ENCODE measurements around the gene CRTC3. TPM values are rescaled to one million over a fixed set of nuclear protein-coding genes. Genes with fewer than 3 reads are reported as not detected.
A peak's percentile ranks its signal among the peaks of the same experiment; 100 is the strongest.
"Not testable (repeated sequence)": the region's sequence is repeated elsewhere in the genome, so short reads cannot be mapped to it uniquely, and the experiment has no call there.

CRTC3 gene
- total RNA-seq, 8 experiments from 2014 or later: 8.1 to 33.1 (median 11.8) TPM

GRCh38 chr15:90624278-90624981 lies 94.7 kb downstream of the CRTC3 start:
- Histone ChIP-seq H3K4me3 (no peak overlapping the region), H3K27ac (no peak overlapping the region), H3K4me1 (replicated peaks in 1 of 2) (no peaks in the 10 kb centered on the region)
- WGBS, 10 experiments: 25 to 100% (median 81%) methylated on average over 1 to 9 of the region's 13 CpGs
- in situ Hi-C loops (cut with MboI; ENCODE audit: low pct_unique_long_range_greater_than_20kb in 2 of 9, low sequenced_read_pairs in 9 of 9, unreplicated experiment in 9 of 9): no loop called here
- ATAC-seq (replicated peaks in 6 of 8): peak in 3 of 8 experiments; percentile 96 to 98 (median 97)

- no peak overlapping the region for H3K4me3 ChIP-seq
- no peak overlapping the region for H3K27ac ChIP-seq
- in situ Hi-C loops (cut with MboI; ENCODE audit: low pct_unique_long_range_greater_than_20kb in 2 of 9, low sequenced_read_pairs in 9 of 9, unreplicated experiment in 9 of 9): loop anchor here in 2 of 9 experiments (25.0 kb wide), 1 partner anchor 262 kb away; the partner anchor contains the start of gene FES (in 2 of the 2)
- H3K4me1 ChIP-seq (replicated peaks in 1 of 2): no peaks in the 10 kb centered on the region
- WGBS, 10 experiments: 58 to 100% (median 93%) methylated on average over 1 to 7 of the region's 7 CpGs; no CpG with 5 or more reads in 3 of the 10 experiments
- no peak for ATAC-seq (replicated peaks in 6 of 8)
Observed at GRCh38 chr15:90625037-90625436, 95.3 kb downstream of the CRTC3 start.

DNA sequence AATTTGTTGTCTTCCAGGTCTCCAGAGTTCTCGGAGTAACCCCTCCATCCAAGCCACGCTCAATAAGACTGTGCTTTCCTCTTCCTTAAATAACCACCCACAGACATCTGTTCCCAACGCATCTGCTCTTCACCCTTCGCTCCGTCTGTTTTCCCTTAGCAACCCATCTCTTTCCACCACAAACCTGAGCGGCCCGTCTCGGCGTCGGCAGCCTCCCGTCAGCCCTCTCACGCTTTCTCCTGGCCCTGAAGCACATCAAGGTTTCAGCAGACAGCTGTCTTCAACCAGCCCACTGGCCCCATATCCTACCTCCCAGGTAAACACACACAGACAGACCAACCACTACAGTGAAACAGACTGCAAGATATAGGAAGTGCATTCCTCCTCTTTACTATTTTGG lies 99.5 kb downstream of the CRTC3 start:
- Histone ChIP-seq H3K4me3 (no peak overlapping the region), H3K4me1 (replicated peaks in 1 of 2) (no peaks in the 10 kb centered on the region), H3K27ac (no peak overlapping the region)
- ATAC-seq (replicated peaks in 6 of 8): no peak
- in situ Hi-C loops (cut with MboI; ENCODE audit: low pct_unique_long_range_greater_than_20kb in 2 of 9, low sequenced_read_pairs in 9 of 9, unreplicated experiment in 9 of 9): loop anchor here in 2 of 9 experiments (25.0 kb wide), 1 partner anchor 258 kb away; the partner anchor contains the start of gene FES (in 2 of the 2)
- 61 to 100% (median 98%) methylated on average over 1 to 12 of the region's 12 CpGs; no CpG with 5 or more reads in 4 of the 10 experiments for WGBS, 10 experiments

DNA sequence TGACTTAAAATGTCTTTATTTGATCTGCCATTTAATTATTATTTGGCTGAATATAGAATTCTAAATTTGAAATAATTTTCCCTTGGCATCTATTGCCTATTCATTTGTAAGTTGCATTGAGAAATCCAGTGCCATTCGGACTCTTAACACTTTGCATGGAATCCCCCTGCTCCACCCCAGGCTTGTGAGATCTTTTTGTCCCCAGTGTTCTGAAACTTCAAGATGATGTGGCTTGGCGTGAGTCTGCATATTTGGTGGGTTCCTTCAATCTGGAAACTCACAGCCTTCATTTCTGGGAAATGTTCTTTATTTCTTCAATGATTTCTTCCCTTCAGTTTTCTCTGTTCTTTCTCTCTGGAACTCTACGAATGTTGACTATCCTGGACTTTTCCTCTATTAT lies 103.6 kb downstream of the CRTC3 start:
- in situ Hi-C loops (cut with MboI; ENCODE audit: low pct_unique_long_range_greater_than_20kb in 2 of 9, low sequenced_read_pairs in 9 of 9, unreplicated experiment in 9 of 9): loop anchor here in 2 of 9 experiments (25.0 kb wide), 1 partner anchor 254 kb away; the partner anchor contains the start of gene FES (in 2 of the 2)

GRCh38 chr15:90636993-90637392 lies 107.3 kb downstream of the CRTC3 start:
- in situ Hi-C loops (cut with MboI; ENCODE audit: low pct_unique_long_range_greater_than_20kb in 2 of 9, low sequenced_read_pairs in 9 of 9, unreplicated experiment in 9 of 9): loop anchor here in 2 of 9 experiments (25.0 kb wide), 1 partner anchor 250 kb away; the partner anchor contains the start of gene FES (in 2 of the 2)
- not testable (repeated sequence) for ATAC-seq (replicated peaks in 6 of 8); H3K4me1 ChIP-seq (replicated peaks in 1 of 2); H3K4me3 ChIP-seq; H3K27ac ChIP-seq
- WGBS, 10 experiments: no CpG with 5 or more reads among the region's 3 CpGs

More for the DNA sequence above, 103.6 kb downstream of the CRTC3 start:
- 27 to 100% (median 75%) methylated on average over 1 to 3 of the region's 3 CpGs; no CpG with 5 or more reads in 1 of the 10 experiments for WGBS, 10 experiments
- no peak overlapping the region for H3K4me3 ChIP-seq
- ATAC-seq (replicated peaks in 6 of 8): peak in 2 of 8 experiments; percentile 69 to 92
- H3K27ac ChIP-seq: no peak overlapping the region
- no peaks in the 10 kb centered on the region for H3K4me1 ChIP-seq (replicated peaks in 1 of 2)

- ATAC-seq (replicated peaks in 6 of 8): peak in 1 of 8 experiments; percentile 41
- H3K4me1 ChIP-seq (replicated peaks in 1 of 2): no peaks in the 10 kb centered on the region
Observed at GRCh38 chr15:90637693-90638092, 108.0 kb downstream of the CRTC3 start.

GRCh38 chr15:90638201-90638691 lies 108.5 kb downstream of the CRTC3 start:
- WGBS, 10 experiments: 48 to 100% (median 60%) methylated on average over 2 to 4 of the region's 12 CpGs; no CpG with 5 or more reads in 3 of the 10 experiments
- in situ Hi-C loops (cut with MboI; ENCODE audit: low pct_unique_long_range_greater_than_20kb in 2 of 9, low sequenced_read_pairs in 9 of 9, unreplicated experiment in 9 of 9): loop anchor here in 2 of 9 experiments (25.0 kb wide), 1 partner anchor 249 kb away; the partner anchor contains the start of gene FES (in 2 of the 2)
- ATAC-seq (replicated peaks in 6 of 8): no peak
- no peak overlapping the region for H3K4me3 ChIP-seq
- H3K27ac ChIP-seq: no peak overlapping the region
- H3K4me1 ChIP-seq (replicated peaks in 1 of 2): no peaks in the 10 kb centered on the region

More at GRCh38 chr15:90637693-90638092, 108.0 kb downstream of the CRTC3 start:
- no peak overlapping the region for H3K27ac ChIP-seq
- in situ Hi-C loops (cut with MboI; ENCODE audit: low pct_unique_long_range_greater_than_20kb in 2 of 9, low sequenced_read_pairs in 9 of 9, unreplicated experiment in 9 of 9): loop anchor here in 2 of 9 experiments (25.0 kb wide), 1 partner anchor 250 kb away; the partner anchor contains the start of gene FES (in 2 of the 2)
- no peak overlapping the region for H3K4me3 ChIP-seq
- WGBS, 10 experiments: 20 to 88% (median 61%) methylated on average over 1 to 6 of the region's 6 CpGs

DNA sequence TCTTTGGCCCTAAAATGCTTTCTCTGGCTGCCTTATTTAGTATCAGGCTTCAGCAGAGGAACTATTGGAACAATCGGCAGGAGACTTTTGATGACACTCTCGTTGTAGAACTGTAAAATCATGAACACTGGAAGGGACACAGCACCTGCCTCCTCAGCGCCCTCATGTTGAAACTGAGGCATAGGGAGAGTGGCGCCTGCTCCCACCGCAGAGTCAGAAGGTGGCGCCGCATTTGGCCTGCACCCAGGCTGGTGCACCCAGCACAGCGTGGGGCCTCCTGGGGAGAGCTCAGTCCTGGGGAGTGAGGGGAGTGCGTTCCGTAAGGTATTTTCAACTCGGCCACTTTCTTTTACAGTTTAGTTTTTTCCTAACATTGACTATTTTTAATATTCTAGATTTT lies 109.2 kb downstream of the CRTC3 start:
- H3K4me3 ChIP-seq: no peak overlapping the region
- no peaks in the 10 kb centered on the region for H3K4me1 ChIP-seq (replicated peaks in 1 of 2)
- ATAC-seq (replicated peaks in 6 of 8): no peak
- in situ Hi-C loops (cut with MboI; ENCODE audit: low pct_unique_long_range_greater_than_20kb in 2 of 9, low sequenced_read_pairs in 9 of 9, unreplicated experiment in 9 of 9): loop anchor here in 2 of 9 experiments (25.0 kb wide), 1 partner anchor 248 kb away; the partner anchor contains the start of gene FES (in 2 of the 2)
- 69 to 100% (median 97%) methylated on average over 2 to 7 of the region's 11 CpGs; no CpG with 5 or more reads in 1 of the 10 experiments for WGBS, 10 experiments
- H3K27ac ChIP-seq: no peak overlapping the region

- no peak overlapping the region for H3K27ac ChIP-seq
- no peak for ATAC-seq (replicated peaks in 6 of 8)
- H3K4me1 ChIP-seq (replicated peaks in 1 of 2): no peaks in the 10 kb centered on the region
- 83 to 100% (median 100%) methylated on average over 1 to 8 of the region's 8 CpGs; no CpG with 5 or more reads in 5 of the 10 experiments for WGBS, 10 experiments
- H3K4me3 ChIP-seq: no peak overlapping the region
- in situ Hi-C loops (cut with MboI; ENCODE audit: low pct_unique_long_range_greater_than_20kb in 2 of 9, low sequenced_read_pairs in 9 of 9, unreplicated experiment in 9 of 9): loop anchor here in 4 of 9 experiments (10.0 to 25.0 kb wide), 2 partner anchors 244 to 246 kb away; partner anchors contain the start of gene FES (in 4 of the 4)
Observed at GRCh38 chr15:90640862-90641261, 111.1 kb downstream of the CRTC3 start.

- H3K4me3 ChIP-seq: no peak overlapping the region
Observed at GRCh38 chr15:90641581-90642463, 112.1 kb downstream of the CRTC3 start.

GRCh38 chr15:90642464-90643300 lies 113.0 kb downstream of the CRTC3 start:
- H3K4me1 ChIP-seq (replicated peaks in 1 of 2): no peaks in the 10 kb centered on the region
- no peak for ATAC-seq (replicated peaks in 6 of 8)
- in situ Hi-C loops (cut with MboI; ENCODE audit: low pct_unique_long_range_greater_than_20kb in 2 of 9, low sequenced_read_pairs in 9 of 9, unreplicated experiment in 9 of 9): loop anchor here in 4 of 9 experiments (10.0 to 25.0 kb wide), 2 partner anchors 242 to 245 kb away; partner anchors contain the start of gene FES (in 4 of the 4)
- no peak overlapping the region for H3K4me3 ChIP-seq
- H3K27ac ChIP-seq: no peak overlapping the region
- WGBS, 10 experiments: 50 to 100% (median 86%) methylated on average over 2 to 8 of the region's 30 CpGs; no CpG with 5 or more reads in 4 of the 10 experiments

More at GRCh38 chr15:90641581-90642463, 112.1 kb downstream of the CRTC3 start:
- Histone ChIP-seq H3K27ac (no peak overlapping the region), H3K4me1 (replicated peaks in 1 of 2) (no peaks in the 10 kb centered on the region)
- in situ Hi-C loops (cut with MboI; ENCODE audit: low pct_unique_long_range_greater_than_20kb in 2 of 9, low sequenced_read_pairs in 9 of 9, unreplicated experiment in 9 of 9): loop anchor here in 4 of 9 experiments (10.0 to 25.0 kb wide), 2 partner anchors 243 to 245 kb away; partner anchors contain the start of gene FES (in 4 of the 4)
- 63 to 100% (median 90%) methylated on average over 1 to 9 of the region's 16 CpGs; no CpG with 5 or more reads in 3 of the 10 experiments for WGBS, 10 experiments
- ATAC-seq (replicated peaks in 6 of 8): no peak

Data from motor neuron (in vitro differentiated cells).